GM19025 (cell line): ENCODE results near the gene NPIPB9.

ENCODE experiments used
- ATAC-seq: cut with Tn5 transposase; IDR thresholded peaks from one replicate; pipeline ENCODE4 v1.9.1; 2021; ENCODE audit warnings: mild to moderate bottlenecking, low read depth, moderate library complexity; ENCODE audit not compliant: unreplicated experiment

NPIPB9 gene

GRCh38 chr16:28821874-28822519 lies 70.4 kb downstream of the NPIPB9 start:
- ATAC-seq = no peak
